Common myeloid progenitor, CD34-positive (primary cell): ENCODE measurements around the gene RALGAPA1.
"Not testable (repeated sequence)": the region's sequence is repeated elsewhere in the genome, so short reads cannot be mapped to it uniquely, and the experiment has no call there.

ENCODE experiments used
- CTCF ChIA-PET: fragments of 350-600 bp; sonication (Branson Sonifier 250); formaldehyde crosslinking; loops from one replicate; lab custom pipeline; 2021; ENCODE audit warnings: antibody characterized with exemption; lab: Charles Lee
- POLR2A ChIA-PET: fragments of 350-600 bp; sonication (Branson Sonifier 250); formaldehyde crosslinking; loops from one replicate; lab custom pipeline; 2021; ENCODE audit warnings: antibody characterized with exemption; lab: Charles Lee
- DNase-seq, 3 donors: peaks; one replicate each; pipeline versions ENCODE4 v3.0.0 to v3.0.0-alpha.2; 2013
- H3K27ac ChIP-seq, 2 experiments: 1 replicate in 1 of 2; 2 replicates in 1 of 2; pipeline ENCODE4 v1.7.0; 2013; ENCODE audit warnings: inconsistent platforms in 2 of 2, low read length in 2 of 2, mild to moderate bottlenecking in 2 of 2, low read depth in 1 of 2, moderate library complexity in 1 of 2; ENCODE audit not compliant: severe bottlenecking in 2 of 2, insufficient read depth in 1 of 2, poor library complexity in 1 of 2
- H3K27me3 ChIP-seq, 5 experiments: replicated peaks in 2 of 5; 1 replicate in 3 of 5; 2 replicates in 2 of 5; pipeline versions ENCODE4 v1.6.1 to v1.7.0; 2013; ENCODE audit warnings: low read length in 4 of 5, mild to moderate bottlenecking in 2 of 5, moderate library complexity in 2 of 5, inconsistent platforms in 1 of 5; ENCODE audit not compliant: insufficient read depth in 5 of 5, control insufficient read depth in 4 of 5
- H3K36me3 ChIP-seq, 4 experiments: 1 replicate in 2 of 4; 2 replicates in 2 of 4; pipeline versions ENCODE4 v1.6.1 to v1.7.0; 2013; ENCODE audit warnings: low read length in 3 of 4, control low read depth in 1 of 4, mild to moderate bottlenecking in 1 of 4; ENCODE audit not compliant: control insufficient read depth in 4 of 4, insufficient read depth in 4 of 4
- H3K4me1 ChIP-seq, 4 experiments: 1 replicate in 3 of 4; 2 replicates in 1 of 4; pipeline versions ENCODE4 v1.6.1 to v1.7.1; 2013; ENCODE audit warnings: low read length in 3 of 4, mild to moderate bottlenecking in 3 of 4, control low read depth in 1 of 4, inconsistent platforms in 1 of 4, moderate library complexity in 1 of 4; ENCODE audit not compliant: control insufficient read depth in 4 of 4, insufficient read depth in 4 of 4; ENCODE audit errors: control extremely low read depth in 1 of 4
- H3K4me3 ChIP-seq, 7 experiments: 1 replicate in 4 of 7; 2 replicates in 3 of 7; pipeline versions ENCODE4 v1.5.1 to v1.7.0; 2013; ENCODE audit warnings: mild to moderate bottlenecking in 7 of 7, low read length in 6 of 7, moderate library complexity in 6 of 7, inconsistent platforms in 2 of 7, low read depth in 2 of 7, control low read depth in 1 of 7; ENCODE audit not compliant: insufficient read depth in 4 of 7, control insufficient read depth in 1 of 7; ENCODE audit errors: extremely low read depth in 1 of 7
- H3K9me3 ChIP-seq, 5 experiments: 1 replicate in 4 of 5; 2 replicates in 1 of 5; pipeline versions ENCODE4 v1.6.1 to v1.7.1; 2013; ENCODE audit warnings: low read length in 4 of 5, mild to moderate bottlenecking in 2 of 5, inconsistent platforms in 1 of 5, low read depth in 1 of 5, moderate library complexity in 1 of 5; ENCODE audit not compliant: control insufficient read depth in 4 of 5, insufficient read depth in 2 of 5; ENCODE audit errors: control extremely low read depth in 1 of 5
- WGBS: methylation state at CpG from one replicate; pipeline ENCODE4 v1.1.5; 2013; ENCODE audit not compliant: insufficient coverage; 5-methylcytosine and 5-hydroxymethylcytosine counted together

Gene RALGAPA1

GRCh38 chr14:35688126-35688826, 120.8 kb downstream of the RALGAPA1 start:
- WGBS, result 98% methylated on average over 5 of the region's 6 CpGs
- H3K4me3 ChIP-seq, result no peak overlapping the region
- peaks cover 0 to 12% (median 4%) of the 10 kb centered on the region in 4 experiments for H3K36me3 ChIP-seq
- no peaks in the 10 kb centered on the region for H3K9me3 ChIP-seq
- peaks cover 0 to 14% (median 6%) of the 10 kb centered on the region in 4 experiments for H3K4me1 ChIP-seq
- no peak for DNase-seq
- CTCF ChIA-PET, result interaction anchor here (0.7 to 2.3 kb wide), 6 partner anchors 17 to 569 kb away, joined by 3 to 8 read pairs (median 3); no protein-coding TSS in a partner anchor
- POLR2A ChIA-PET, result no interaction called here
- no peaks in the 10 kb centered on the region for H3K27me3 ChIP-seq
- H3K27ac ChIP-seq, result no peak overlapping the region

GRCh38 chr14:35687335-35687939, 121.7 kb downstream of the RALGAPA1 start:
- Histone ChIP-seq H3K27ac (no peak overlapping the region), H3K4me1 (peaks cover 0 to 14% (median 6%) of the 10 kb centered on the region in 4 experiments), H3K4me3 (no peak overlapping the region), H3K36me3 (peaks cover 0 to 17% (median 5%) of the 10 kb centered on the region in 4 experiments), H3K9me3 (no peaks in the 10 kb centered on the region), H3K27me3 (no peaks in the 10 kb centered on the region)
- CTCF ChIA-PET, result interaction anchor here (1.3 to 2.3 kb wide), 3 partner anchors 10 to 66 kb away, joined by 3 to 8 read pairs (median 4); no protein-coding TSS in a partner anchor
- POLR2A ChIA-PET, result no interaction called here
- no CpG with 5 or more reads among the region's 1 CpG for WGBS
- DNase-seq, result peak; percentile 40 to 66 (median 65)

- peaks cover 0 to 16% (median 4%) of the 10 kb centered on the region in 4 experiments for H3K36me3 ChIP-seq
- no CpG with 5 or more reads among the region's 4 CpGs for WGBS
- DNase-seq, H3K4me3 ChIP-seq, H3K4me1 ChIP-seq, H3K27me3 ChIP-seq, H3K9me3 ChIP-seq, H3K27ac ChIP-seq: not testable (repeated sequence)
- CTCF ChIA-PET, result interaction anchor here (0.7 kb wide), 1 partner anchor 1011 kb away, joined by 3 read pairs; no protein-coding TSS in a partner anchor
- POLR2A ChIA-PET, result interaction anchor here (0.6 kb wide), 1 partner anchor 31 kb away, joined by 3 read pairs; no protein-coding TSS in a partner anchor
Observed at GRCh38 chr14:35683688-35684087, 125.4 kb downstream of the RALGAPA1 start.

- POLR2A ChIA-PET, result no interaction called here
- WGBS, result no CpG with 5 or more reads among the region's 2 CpGs
- H3K4me1 ChIP-seq, result no peaks in the 10 kb centered on the region
- H3K4me3 ChIP-seq, result no peak overlapping the region
- no peaks in the 10 kb centered on the region for H3K9me3 ChIP-seq
- H3K27me3 ChIP-seq, result no peaks in the 10 kb centered on the region
- peaks cover 0 to 11% (median 3%) of the 10 kb centered on the region in 4 experiments for H3K36me3 ChIP-seq
- H3K27ac ChIP-seq, result no peak overlapping the region
- no peak for DNase-seq
- CTCF ChIA-PET, result no interaction called here
Observed at GRCh38 chr14:35682802-35683201, 126.3 kb downstream of the RALGAPA1 start.

GRCh38 chr14:35678403-35679028, 130.6 kb downstream of the RALGAPA1 start:
- ChIA-PET CTCF (interaction anchor here (1.4 kb wide), 1 partner anchor 21 kb away, joined by 3 read pairs; no protein-coding TSS in a partner anchor), POLR2A (no interaction called here)
- no peaks in the 10 kb centered on the region for H3K4me1 ChIP-seq
- H3K27me3 ChIP-seq, result no peaks in the 10 kb centered on the region
- peak in 2 of 3 donors; percentile 7 to 28 for DNase-seq
- H3K27ac ChIP-seq, result no peak overlapping the region
- 100% methylated on average over 1 of the region's 1 CpG for WGBS
- H3K36me3 ChIP-seq, result peaks cover 0 to 11% (median 6%) of the 10 kb centered on the region in 4 experiments
- H3K9me3 ChIP-seq, result no peaks in the 10 kb centered on the region
- no peak overlapping the region for H3K4me3 ChIP-seq

- CTCF ChIA-PET, result no interaction called here
- Histone ChIP-seq H3K27me3 (no peaks in the 10 kb centered on the region), H3K4me3 (no peak overlapping the region), H3K36me3 (peaks cover 0 to 21% (median 2%) of the 10 kb centered on the region in 4 experiments), H3K9me3 (no peaks in the 10 kb centered on the region), H3K27ac (no peak overlapping the region), H3K4me1 (no peaks in the 10 kb centered on the region)
- DNase-seq, result no peak
- POLR2A ChIA-PET, result no interaction called here
- 90% methylated on average over 2 of the region's 3 CpGs for WGBS
Observed at GRCh38 chr14:35669782-35670181, 139.3 kb downstream of the RALGAPA1 start.
